Upper lobe of left lung (tissue), 4 donors: Measurements from ENCODE around the gene GCFC2.

ENCODE experiments used
- CTCF ChIP-seq, 6 experiments: fragments of 450-650 bp in 4 of 6; fragments of 200-600 bp in 2 of 6; sonication (generic) in 2 of 6; IDR thresholded peaks; one replicate each; pipeline ENCODE4 v1.5.1; 2016 to 2019; ENCODE audit warnings: antibody characterized with exemption in 6 of 6
- POLR2AphosphoS5 ChIP-seq, 2 donors: sonication (generic); formaldehyde crosslinking; IDR thresholded peaks; one replicate each; pipeline ENCODE4 v1.5.1; 2017; ENCODE audit warnings: antibody characterized with exemption in 2 of 2

GRCh38 chr2:75656563-75656962 is 54.2 kb downstream of the GCFC2 start:
- TF ChIP-seq POLR2AphosphoS5 (IDR thresholded peaks at IDR 0.05) (no peak), CTCF (IDR thresholded peaks at IDR 0.05) (no peak)
